Choroid plexus epithelial cell (primary cell): ENCODE data around the gene HLA-DPA1.
A peak's percentile ranks its signal among the peaks of the same experiment; 100 is the strongest.

ENCODE experiments used
- DNase-seq: peaks from one replicate; pipeline ENCODE4 v3.0.0-alpha.2; 2010; ENCODE audit warnings: low read depth
- H3K4me3 ChIP-seq: 2 replicates; pipeline ENCODE4 v1.5.1; 2011; ENCODE audit warnings: low read depth, mild to moderate bottlenecking, control low read depth, low read length, moderate library complexity
- CTCF ChIP-seq: conservative IDR thresholded peaks from 2 replicates; pipeline ENCODE4 v1.5.1; 2011; ENCODE audit warnings: low read depth, mild to moderate bottlenecking, control low read depth, inconsistent platforms, low read length, moderate library complexity

Gene HLA-DPA1

DNA sequence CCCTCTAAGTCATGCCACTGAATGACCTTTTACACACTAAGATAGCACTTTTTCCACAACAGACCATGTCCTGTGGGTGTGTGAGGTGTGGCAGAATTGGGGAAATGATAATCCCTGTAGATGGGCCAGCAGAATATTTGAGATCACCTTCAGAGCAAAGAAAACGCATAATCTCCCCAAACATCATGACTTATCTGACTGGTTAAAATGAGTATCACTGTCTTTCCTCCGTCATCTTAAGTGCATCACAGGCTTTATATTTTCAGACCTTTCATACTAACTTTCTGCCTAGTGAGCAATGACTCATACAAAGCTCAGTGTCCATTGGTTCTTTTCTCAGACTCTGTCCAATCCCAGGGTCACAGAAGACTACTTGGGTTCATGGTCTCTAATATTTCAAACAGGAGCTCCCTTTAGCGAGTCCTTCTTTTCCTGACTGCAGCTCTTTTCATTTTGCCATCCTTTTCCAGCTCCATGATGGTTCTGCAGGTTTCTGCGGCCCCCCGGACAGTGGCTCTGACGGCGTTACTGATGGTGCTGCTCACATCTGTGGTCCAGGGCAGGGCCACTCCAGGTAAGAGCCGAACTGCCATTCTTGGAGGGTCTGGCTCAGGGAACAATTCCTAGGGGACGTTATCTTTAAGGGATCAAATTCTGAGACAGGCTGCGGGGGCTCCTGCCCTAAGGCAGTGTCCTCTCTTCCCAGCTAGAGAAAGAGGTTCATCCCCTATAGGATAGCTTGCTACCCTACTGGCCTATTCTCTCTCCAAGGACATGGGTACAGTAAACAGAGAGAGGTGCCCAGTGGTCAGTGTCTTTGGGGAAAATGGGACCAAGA lies 2.3 kb upstream of the HLA-DPA1 start, which contains the start of gene HLA-DPB1:
HLA-DPB1 (plus strand) TSS at position 423 of the 838 bp plus-strand sequence; CDS start at position 475, 52 bp downstream.
- no peak for TF ChIP-seq CTCF
- peak; percentile 81 for DNase-seq
- H3K4me3 ChIP-seq: no peak within 1 kb of the TSS

DNA sequence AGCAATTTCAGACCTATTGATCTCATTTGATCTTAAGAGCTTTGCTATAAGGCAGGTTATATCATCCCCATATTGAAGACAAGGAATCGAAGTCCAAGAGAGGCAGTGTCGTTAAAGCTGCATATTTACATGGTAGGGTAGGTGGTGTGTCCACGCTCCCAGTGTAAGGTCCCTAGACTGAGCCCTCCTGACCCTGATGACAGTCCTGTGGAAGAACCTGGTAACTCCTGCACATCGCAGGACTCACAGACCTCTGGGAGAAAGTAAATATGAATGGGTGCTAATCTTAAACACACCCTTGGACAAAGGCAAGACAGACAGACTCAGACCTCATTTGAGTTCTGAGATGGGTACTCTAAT lies 1.7 kb upstream of the HLA-DPA1 start:
- DNase-seq: no peak
- H3K4me3 ChIP-seq: no peak overlapping the region
- TF ChIP-seq CTCF: no peak

GRCh38 chr6:33072508-33073100 lies 845 bp downstream of the HLA-DPA1 start:
- TF ChIP-seq CTCF: no peak
- DNase-seq: no peak
- H3K4me3 ChIP-seq: no peak overlapping the region

GRCh38 chr6:33071569-33071968 lies 1.9 kb downstream of the HLA-DPA1 start:
- no peak for DNase-seq
- no peak overlapping the region for H3K4me3 ChIP-seq
- no peak for TF ChIP-seq CTCF

DNA sequence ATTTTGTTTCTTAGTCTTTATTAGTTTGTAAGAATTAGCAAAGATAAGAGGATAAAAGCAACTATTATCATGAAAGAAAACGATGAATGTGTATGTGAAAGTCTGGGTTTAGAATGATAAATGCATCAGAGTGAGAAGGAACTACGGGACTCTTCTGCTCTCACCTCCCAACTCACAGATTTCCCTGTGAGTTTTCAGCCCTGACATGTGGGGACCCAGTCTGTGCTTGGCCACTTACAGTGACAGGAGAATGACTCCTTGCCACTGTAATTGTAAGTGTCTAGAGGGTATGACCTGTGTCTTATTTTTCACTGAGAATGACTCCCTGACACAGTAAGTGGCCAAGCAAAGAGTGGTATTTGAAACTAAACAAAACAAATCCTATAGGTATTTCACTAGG lies 2.5 kb downstream of the HLA-DPA1 start:
- no peak for TF ChIP-seq CTCF
- H3K4me3 ChIP-seq: no peak overlapping the region
- DNase-seq: no peak

DNA sequence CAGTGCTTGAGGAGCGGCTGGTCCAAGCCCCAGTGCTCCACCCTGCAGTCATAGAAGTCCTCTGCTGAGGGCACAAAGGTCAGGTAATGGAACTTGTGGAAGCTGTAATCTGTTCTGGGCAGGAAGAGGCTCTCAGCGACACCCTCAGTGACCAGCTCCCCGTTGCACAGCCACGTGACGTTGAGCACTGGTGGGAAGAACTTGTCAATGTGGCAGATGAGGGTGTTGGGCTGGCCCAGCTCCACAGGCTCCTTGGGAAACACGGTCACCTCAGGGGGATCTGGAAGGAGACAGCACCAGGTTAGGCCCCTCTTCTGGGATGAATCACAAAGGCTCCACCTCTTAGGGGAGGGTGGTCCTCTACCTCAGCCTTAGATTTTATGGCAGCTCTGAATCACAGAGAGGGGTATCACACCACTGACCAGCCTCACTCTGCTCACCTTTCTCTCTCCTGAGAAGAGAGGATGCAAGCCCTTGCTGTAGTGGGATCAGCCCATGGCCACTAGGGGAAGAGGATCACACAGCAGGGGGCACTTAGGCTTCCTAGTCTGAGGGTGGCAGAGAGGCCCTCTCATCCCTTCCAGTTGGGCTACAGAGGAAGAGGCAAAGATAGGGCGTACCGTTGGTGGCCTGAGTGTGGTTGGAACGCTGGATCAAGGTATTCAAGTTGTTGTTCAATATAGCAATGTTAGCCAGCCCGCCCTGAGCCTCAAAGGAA lies 4.3 kb downstream of the HLA-DPA1 start:
- no peak for TF ChIP-seq CTCF
- DNase-seq: no peak
- no peak overlapping the region for H3K4me3 ChIP-seq
